IMR-90 (cell line): Measurements from ENCODE around the gene PROKR2. TPM values are rescaled to one million over a fixed set of nuclear protein-coding genes. Genes with fewer than 3 reads are reported as not detected.

Experiments
- microRNA-seq, 2 experiments: library from miRNA; stranded (forward) in 1 of 2; unstranded in 1 of 2; fragments of 10-50 nt in 1 of 2; fragments of <30 nt in 1 of 2; gene quantifications in 1 of 2; microRNA quantifications in 1 of 2; one replicate each; pipeline versions ENCODE3 to v1.1.0; 2013 to 2020; ENCODE audit not compliant: insufficient read depth in 1 of 2, insufficient read length in 1 of 2, unreplicated experiment in 1 of 2
- polyA plus RNA-seq, 3 experiments: library from polyadenylated mRNA; depleted of rRNA; stranded (reverse); fragments of >200 nt; gene quantifications; 2 replicates each; pipeline ENCODE4 v1.2.3, GENCODE V29; 2012; ENCODE audit warnings: low replicate concordance in 1 of 3
- small RNA-seq, 5 experiments: library from RNA; depleted of rRNA; stranded (forward); fragments of <200 nt; gene quantifications; one replicate each; pipeline ENCODE3, GENCODE V24; 2012
- total RNA-seq: library from RNA; depleted of rRNA; stranded (reverse); fragments of >200 nt; gene quantifications from 2 replicates; pipeline ENCODE4 v1.2.3, GENCODE V29; 2012; rRNA removed

PROKR2 gene
- total and polyA plus RNA-seq, 2 of the 4 experiments (the other 2 are of a cell fraction), result not detected

Small RNAs within 50 kb of the gene (microRNA-seq; reads per million reads assigned to microRNA genes)
- not detected for gene RNA5-8SP7 (ENCODE audit: insufficient read depth, insufficient read length)

Small RNAs within 50 kb of the gene (small RNA-seq; reads per million reads assigned to genes)
- gene RNA5-8SP7, result 0 to 0.08 (median 0) reads per million in 5 experiments

Other genes with a start within 250 kb of the PROKR2 start
- gene TMEM230, start 203.9 kb downstream of the PROKR2 start, total RNA-seq, result 69.2 and 84.4 TPM in 2 replicates
- 97.7 and 102 TPM in 2 replicates for gene TMEM230, start 203.9 kb downstream of the PROKR2 start, polyA plus RNA-seq (2012; rRNA removed)
- 155 and 222 TPM in 2 replicates for gene PCNA, start 197.0 kb downstream of the PROKR2 start, total RNA-seq
- 185 and 213 TPM in 2 replicates for gene PCNA, start 197.0 kb downstream of the PROKR2 start, polyA plus RNA-seq (2012; rRNA removed)
- 47.1 and 57.5 TPM in 2 replicates for gene CDS2, start 189.9 kb downstream of the PROKR2 start, total RNA-seq
- 14.2 and 17.0 TPM in 2 replicates for gene CDS2, start 189.9 kb downstream of the PROKR2 start, polyA plus RNA-seq (2012; rRNA removed)